NK-92 treated with Interleukin-12 subunit alpha and Interleukin-12 subunit beta, amount 100 ng/mL, for 24 hours (cell line): Measurements from ENCODE around the gene ITGB2.

ENCODE experiments used
- DNase-seq: peaks from one replicate; lab custom pipeline; 2025; lab: John Stamatoyannopoulos, UW

ITGB2 gene

DNA sequence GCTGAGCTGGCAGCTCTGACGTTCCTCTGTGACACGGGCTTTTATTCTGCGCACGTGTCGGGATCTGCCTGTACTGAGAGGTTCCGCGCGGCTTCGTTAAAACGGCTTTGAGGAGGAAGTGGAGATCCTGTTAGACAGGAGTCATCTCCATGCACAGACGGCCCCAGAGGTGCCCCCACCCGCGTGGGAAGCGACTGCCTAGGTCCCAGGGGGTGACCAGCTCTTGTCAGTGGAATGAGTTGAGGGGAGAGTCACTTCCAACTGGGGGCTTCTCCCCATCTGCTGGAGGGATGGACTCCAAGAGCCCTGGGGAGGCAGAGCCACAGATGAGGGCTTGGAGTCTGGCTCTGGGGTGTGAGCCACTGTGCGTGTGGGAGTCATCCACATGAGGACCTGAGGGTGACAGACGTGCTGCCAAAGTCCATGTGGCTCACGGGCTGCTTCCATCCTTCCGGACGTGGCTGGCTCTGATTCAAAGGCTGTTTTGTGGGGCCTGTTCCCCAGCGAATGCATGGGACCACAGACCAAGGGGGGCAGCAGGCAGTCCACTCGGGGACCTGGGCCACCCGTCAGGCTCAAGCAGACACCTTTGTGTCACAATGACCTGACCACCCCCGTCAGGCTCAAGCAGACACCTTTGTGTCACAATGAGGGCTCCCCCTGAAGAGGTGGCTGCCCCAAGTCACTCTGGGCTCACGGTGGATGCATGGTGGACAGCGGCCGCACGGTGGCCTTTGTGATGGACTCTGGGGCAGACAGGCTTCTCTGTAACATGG is 74.0 kb downstream of the ITGB2 start:
- no peak for DNase-seq

DNA sequence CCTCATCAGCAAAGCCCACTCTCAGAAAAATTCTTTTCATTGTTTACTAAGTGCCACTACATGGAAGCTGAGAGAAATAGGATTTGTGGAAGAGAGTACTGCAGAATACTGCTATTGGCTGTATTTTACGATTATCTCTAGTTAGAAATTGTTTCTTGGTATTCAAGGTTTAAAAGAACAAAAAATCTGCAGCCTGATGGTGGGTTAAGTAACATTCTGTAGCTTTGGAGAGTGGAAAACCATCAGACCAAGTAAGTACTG is 74.5 kb downstream of the ITGB2 start:
- no peak for DNase-seq

GRCh38 chr21:44845418-44846223 is 75.1 kb downstream of the ITGB2 start:
- no peak for DNase-seq

- DNase-seq = no peak
Measured at GRCh38 chr21:44844256-44844655, 76.4 kb downstream of the ITGB2 start.

DNA sequence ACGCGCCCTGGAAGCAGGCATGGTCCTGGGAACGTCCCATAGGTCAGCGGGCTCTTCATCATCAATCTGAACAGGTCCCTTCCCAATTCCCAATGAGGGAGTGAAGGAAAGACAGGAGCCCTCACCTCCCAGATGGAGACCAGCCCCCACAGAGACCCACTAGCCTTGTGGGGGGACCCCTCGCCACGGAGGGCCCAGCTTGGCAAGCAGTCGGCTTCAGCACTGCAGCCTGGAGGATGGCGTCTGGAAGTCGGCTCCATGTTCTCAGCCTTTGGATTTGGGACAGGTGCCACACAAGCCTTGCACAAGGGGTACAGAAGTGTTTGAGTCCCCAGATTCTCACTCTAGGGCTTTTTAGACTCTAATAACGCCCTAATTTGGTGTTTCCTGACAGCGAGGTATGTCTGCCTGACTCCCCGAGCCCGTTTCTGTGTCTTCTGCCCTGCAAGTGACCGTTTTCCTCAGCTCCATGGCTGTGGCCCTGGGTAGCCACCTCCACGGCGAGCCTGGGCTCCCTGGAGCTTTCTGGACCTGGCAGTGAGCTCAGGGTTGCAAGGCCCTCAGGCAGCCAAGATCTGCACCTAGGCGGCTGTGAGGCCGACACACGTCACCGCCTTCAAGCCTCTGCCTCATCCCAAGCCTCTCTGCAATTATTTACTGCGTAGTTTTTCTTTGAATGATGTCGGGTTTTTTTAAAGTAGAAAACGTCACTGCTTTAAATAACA is 77.8 kb downstream of the ITGB2 start:
- DNase-seq = no peak

- no peak for DNase-seq
Measured at GRCh38 chr21:44842087-44842486, 78.6 kb downstream of the ITGB2 start.

- no peak for DNase-seq
Measured at GRCh38 chr21:44840771-44841170, 79.9 kb downstream of the ITGB2 start.

DNA sequence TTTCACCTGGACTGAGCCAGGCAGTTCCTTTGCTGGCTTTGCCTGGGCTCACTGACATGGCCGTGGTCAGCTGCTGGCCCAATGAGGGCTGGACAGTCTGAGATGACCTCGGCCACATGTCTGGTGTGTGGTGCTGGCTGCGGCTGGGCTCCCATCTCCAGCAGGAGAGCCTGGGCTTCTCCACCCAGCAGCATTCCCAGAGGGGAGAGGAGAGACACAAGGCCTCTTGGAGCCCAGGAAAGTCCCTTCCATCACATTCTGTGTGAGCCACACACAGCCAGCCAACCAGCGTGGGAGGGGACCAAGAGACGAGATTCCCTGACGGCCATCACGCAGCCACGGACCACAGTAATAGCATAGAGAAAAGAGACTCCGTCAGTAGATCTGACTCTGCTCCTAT is 81.7 kb downstream of the ITGB2 start:
- DNase-seq = no peak

GRCh38 chr21:44838039-44838895 is 82.4 kb downstream of the ITGB2 start:
- DNase-seq = no peak

DNA sequence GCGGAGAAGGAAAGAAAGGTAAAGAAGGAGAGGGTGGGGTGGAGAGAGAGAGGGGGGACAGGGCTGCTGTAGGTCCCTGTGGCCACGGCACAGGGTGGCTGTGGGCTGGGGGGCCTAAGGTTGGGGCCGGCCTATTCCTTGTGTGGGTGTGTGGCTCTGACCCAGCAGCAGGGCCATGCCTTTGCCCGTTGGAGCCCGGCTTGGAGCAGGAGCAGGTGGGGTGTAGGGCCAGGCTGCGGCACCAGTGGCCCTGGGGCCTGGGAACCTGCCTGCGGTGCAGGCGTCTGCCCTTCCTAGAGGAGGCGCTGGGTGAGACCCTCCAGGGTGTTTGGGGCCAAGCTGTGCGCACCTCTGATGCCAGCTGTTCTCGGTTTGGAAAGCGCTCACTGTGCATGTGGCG is 83.2 kb downstream of the ITGB2 start:
- DNase-seq = no peak

GRCh38 chr21:44836666-44837471 is 83.8 kb downstream of the ITGB2 start:
- DNase-seq = no peak

DNA sequence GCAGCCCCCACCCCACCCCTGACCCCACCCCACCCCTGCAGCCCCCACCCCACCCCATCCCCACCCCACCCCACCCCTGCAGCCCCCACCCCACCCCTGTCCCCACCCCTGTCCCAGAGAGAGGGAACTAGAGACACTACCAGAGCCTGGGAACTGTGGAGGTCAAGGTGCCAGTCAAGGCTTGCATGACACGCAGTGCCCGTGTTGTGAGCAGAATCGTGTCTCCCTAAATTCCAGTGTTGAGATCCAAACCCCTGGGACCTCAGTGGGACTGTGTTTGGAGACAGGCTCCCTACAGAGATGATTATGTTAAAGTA is 84.4 kb downstream of the ITGB2 start:
- DNase-seq = no peak
